Measurements from ENCODE around the gene FBXL22. TPM values are rescaled to one million over a fixed set of nuclear protein-coding genes. Genes with fewer than 3 reads are reported as not detected.

The FBXL22 gene, protein sequence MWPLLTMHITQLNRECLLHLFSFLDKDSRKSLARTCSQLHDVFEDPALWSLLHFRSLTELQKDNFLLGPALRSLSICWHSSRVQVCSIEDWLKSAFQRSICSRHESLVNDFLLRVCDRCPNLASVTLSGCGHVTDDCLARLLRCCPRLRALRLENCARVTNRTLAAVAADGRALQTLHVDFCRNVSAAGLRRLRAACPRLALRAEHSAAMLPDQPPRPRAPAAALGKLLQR
- total RNA-seq (2022) (0.71 and 1.3 TPM in 2 replicates), Bru-seq, nascent RNA (percentile 39 among the genes with signal in this experiment), BruChase-seq, experiment 1, labeled RNA remaining after a 6-hour chase (percentile 24 among the genes with signal in this experiment), BruChase-seq, experiment 2, labeled RNA remaining after a 2-hour chase (percentile 27 among the genes with signal in this experiment)
- long read RNA-seq, partial matches to known transcripts, result 0 of 5 reads
- long read RNA-seq, other reads (novel, unspliced or antisense), result 5 of 5 reads

DNA sequence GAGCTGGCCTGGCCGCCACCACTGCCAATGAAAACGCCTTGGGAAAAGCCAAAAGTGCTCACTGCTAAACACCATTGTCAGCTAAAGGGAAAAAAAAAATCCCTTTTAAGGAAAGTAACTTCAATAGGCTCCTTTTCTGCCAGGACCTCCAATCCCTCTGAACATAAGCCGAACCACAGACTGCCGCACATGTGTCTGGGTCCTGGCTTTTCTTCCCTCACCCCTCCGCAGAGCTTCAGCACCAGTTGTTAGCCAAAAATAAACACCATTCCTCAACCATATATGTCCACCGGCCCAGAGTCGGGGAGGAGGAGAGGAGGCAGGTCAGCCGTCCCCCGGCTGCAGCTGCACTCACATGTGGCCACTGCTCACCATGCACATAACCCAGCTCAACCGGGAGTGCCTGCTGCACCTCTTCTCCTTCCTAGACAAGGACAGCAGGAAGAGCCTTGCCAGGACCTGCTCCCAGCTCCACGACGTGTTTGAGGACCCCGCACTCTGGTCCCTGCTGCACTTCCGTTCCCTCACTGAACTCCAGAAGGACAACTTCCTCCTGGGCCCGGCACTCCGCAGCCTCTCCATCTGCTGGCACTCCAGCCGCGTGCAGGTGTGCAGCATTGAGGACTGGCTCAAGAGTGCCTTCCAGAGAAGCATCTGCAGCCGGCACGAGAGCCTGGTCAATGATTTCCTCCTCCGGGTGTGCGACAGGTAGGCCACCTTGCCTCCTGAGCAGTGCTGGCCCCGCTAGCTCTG, at the start of gene FBXL22:
Gene FBXL22, plus strand, starts transcription at position 350 of the 753 bp plus-strand sequence. Its CDS starts 6 bp downstream, at position 356.
- TF ChIP-seq, protein P1, sequence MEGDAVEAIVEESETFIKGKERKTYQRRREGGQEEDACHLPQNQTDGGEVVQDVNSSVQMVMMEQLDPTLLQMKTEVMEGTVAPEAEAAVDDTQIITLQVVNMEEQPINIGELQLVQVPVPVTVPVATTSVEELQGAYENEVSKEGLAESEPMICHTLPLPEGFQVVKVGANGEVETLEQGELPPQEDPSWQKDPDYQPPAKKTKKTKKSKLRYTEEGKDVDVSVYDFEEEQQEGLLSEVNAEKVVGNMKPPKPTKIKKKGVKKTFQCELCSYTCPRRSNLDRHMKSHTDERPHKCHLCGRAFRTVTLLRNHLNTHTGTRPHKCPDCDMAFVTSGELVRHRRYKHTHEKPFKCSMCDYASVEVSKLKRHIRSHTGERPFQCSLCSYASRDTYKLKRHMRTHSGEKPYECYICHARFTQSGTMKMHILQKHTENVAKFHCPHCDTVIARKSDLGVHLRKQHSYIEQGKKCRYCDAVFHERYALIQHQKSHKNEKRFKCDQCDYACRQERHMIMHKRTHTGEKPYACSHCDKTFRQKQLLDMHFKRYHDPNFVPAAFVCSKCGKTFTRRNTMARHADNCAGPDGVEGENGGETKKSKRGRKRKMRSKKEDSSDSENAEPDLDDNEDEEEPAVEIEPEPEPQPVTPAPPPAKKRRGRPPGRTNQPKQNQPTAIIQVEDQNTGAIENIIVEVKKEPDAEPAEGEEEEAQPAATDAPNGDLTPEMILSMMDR (IDR thresholded peaks at IDR 0.05; ENCODE audit: unreplicated experiment), result no peak
- H3K27ac Mint-ChIP-seq (ENCODE audit: unreplicated experiment), result no peak within 1 kb of the TSS
- CTCF ChIA-PET, result interaction anchor here (0.6 to 0.7 kb wide), 2 partner anchors 7 to 799 kb away, joined by 3 read pairs; no protein-coding TSS in a partner anchor
- no peak within 1 kb of the TSS for H3K4me3 Mint-ChIP-seq (ENCODE audit: low read depth, unreplicated experiment)
- no peaks in the 10 kb centered on the region for H3K9me3 Mint-ChIP-seq (ENCODE audit: low read depth, unreplicated experiment)
- peaks cover 21% of the 10 kb centered on the region for H3K4me1 Mint-ChIP-seq (ENCODE audit: low read depth, unreplicated experiment)
- peaks cover 50% of the 10 kb centered on the region for H3K36me3 Mint-ChIP-seq (ENCODE audit: insufficient read depth, unreplicated experiment)
- no peak for DNase-seq
- BruUV-seq (replicated peaks), result TSS peak; percentile 28
- no peaks in the 10 kb centered on the region for H3K27me3 Mint-ChIP-seq (ENCODE audit: unreplicated experiment)
- intact Hi-C loops (cut with micrococcal nuclease; ENCODE audit: unreplicated experiment), result no loop called here

DNA sequence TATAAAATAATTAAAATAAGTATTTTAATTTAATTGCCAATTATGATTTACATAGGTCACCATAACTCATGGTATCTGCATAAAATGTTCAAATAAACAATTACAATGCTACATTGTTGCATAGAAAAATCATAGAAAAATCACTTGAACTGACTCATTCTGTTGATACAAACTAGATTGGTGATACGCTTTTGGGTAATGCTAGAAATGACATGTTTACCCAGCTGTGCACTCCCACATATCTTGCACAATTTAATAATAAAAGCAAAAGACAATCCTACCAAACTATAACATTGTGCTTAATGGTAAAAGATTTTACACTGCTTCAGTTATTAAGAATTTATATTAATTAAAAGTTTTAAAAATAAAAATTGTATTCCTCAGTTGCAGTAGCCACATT, 45.8 kb upstream of the FBXL22 start:
- CTCF ChIA-PET, result interaction anchor here (1.2 kb wide), 1 partner anchor 30 kb away, joined by 6 read pairs; no protein-coding TSS in a partner anchor
- Mint-ChIP-seq H3K27me3 (ENCODE audit: unreplicated experiment) (no peaks in the 10 kb centered on the region), H3K4me1 (ENCODE audit: low read depth, unreplicated experiment) (peaks cover 23% of the 10 kb centered on the region), H3K27ac (ENCODE audit: unreplicated experiment) (no peak overlapping the region), H3K36me3 (ENCODE audit: insufficient read depth, unreplicated experiment) (peaks cover 22% of the 10 kb centered on the region), H3K4me3 (ENCODE audit: low read depth, unreplicated experiment) (no peak overlapping the region), H3K9me3 (ENCODE audit: low read depth, unreplicated experiment) (no peaks in the 10 kb centered on the region)
- no TSS peak for BruUV-seq (replicated peaks)
- TF ChIP-seq, protein P1 (IDR thresholded peaks at IDR 0.05; ENCODE audit: unreplicated experiment), result no peak
- no peak for DNase-seq
- intact Hi-C loops (cut with micrococcal nuclease; ENCODE audit: unreplicated experiment), result loop anchor here (5.0 to 10.0 kb wide), 2 partner anchors 39 to 247 kb away; no protein-coding TSS in a partner anchor

DNA sequence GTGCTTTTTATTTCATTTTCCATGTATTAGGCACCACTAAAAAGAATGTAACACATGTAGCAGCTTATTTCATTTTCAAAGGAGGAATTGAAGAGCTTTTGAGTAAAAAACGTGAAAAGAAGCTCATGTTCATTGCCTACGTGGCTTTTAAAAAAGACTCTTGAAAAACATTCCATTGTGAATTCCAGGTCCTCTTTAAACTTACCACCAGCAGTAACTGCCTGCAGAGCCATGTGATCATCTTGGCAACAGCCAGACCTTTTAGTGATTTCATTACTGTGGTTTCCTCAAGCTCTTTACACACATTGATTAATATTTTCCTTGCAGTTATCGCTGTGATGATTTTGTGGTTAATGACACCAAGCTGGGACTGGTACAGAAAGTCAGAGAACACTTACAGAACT, 43.8 kb upstream of the FBXL22 start:
- intact Hi-C loops (cut with micrococcal nuclease; ENCODE audit: unreplicated experiment), result loop anchor here (2.0 to 10.0 kb wide), 3 partner anchors 41 to 249 kb away; no protein-coding TSS in a partner anchor
- peak; percentile 56 for DNase-seq
- Mint-ChIP-seq H3K27ac (ENCODE audit: unreplicated experiment) (peak overlapping the region; percentile 57), H3K4me3 (ENCODE audit: low read depth, unreplicated experiment) (peak overlapping the region; percentile 19), H3K36me3 (ENCODE audit: insufficient read depth, unreplicated experiment) (peaks cover 32% of the 10 kb centered on the region), H3K27me3 (ENCODE audit: unreplicated experiment) (no peaks in the 10 kb centered on the region), H3K4me1 (ENCODE audit: low read depth, unreplicated experiment) (peaks cover 23% of the 10 kb centered on the region), H3K9me3 (ENCODE audit: low read depth, unreplicated experiment) (no peaks in the 10 kb centered on the region)
- BruUV-seq (replicated peaks), result no TSS peak
- TF ChIP-seq, protein P1 (IDR thresholded peaks at IDR 0.05; ENCODE audit: unreplicated experiment), result no peak
- CTCF ChIA-PET, result interaction anchor here (0.6 to 1.9 kb wide), 11 partner anchors 9 to 91 kb away, joined by 3 to 14 read pairs (median 3); no protein-coding TSS in a partner anchor

DNA sequence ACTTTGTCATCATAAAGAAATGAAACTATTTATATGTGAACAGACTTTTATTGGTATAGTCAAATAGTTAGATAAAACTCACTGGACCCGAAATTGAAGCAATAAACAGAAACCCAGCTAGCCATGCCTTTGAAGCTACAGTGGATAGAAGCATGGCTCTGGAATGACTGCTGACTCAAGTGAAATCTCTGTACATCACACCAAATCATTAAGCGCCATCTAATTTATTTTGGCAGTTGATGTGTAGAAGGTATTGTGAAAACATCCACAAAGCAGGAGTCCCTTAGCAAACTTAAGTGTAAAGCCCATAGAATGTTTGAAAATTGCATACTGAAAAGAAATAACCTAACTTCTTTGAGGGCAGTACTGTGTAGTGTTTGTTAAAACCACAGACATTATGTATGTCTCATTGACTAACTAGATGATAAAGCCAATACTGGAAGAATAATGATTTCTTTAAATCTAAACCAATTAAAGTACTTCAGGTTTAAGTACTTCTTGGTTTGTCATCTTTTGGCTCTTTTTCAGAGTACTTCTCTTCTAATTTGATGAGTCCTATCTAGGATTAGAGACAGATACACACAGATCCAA, 42.8 kb upstream of the FBXL22 start:
- Mint-ChIP-seq H3K27ac (ENCODE audit: unreplicated experiment) (no peak overlapping the region), H3K4me3 (ENCODE audit: low read depth, unreplicated experiment) (no peak overlapping the region), H3K4me1 (ENCODE audit: low read depth, unreplicated experiment) (peaks cover 23% of the 10 kb centered on the region), H3K27me3 (ENCODE audit: unreplicated experiment) (no peaks in the 10 kb centered on the region), H3K9me3 (ENCODE audit: low read depth, unreplicated experiment) (no peaks in the 10 kb centered on the region), H3K36me3 (ENCODE audit: insufficient read depth, unreplicated experiment) (peaks cover 36% of the 10 kb centered on the region)
- no TSS peak for BruUV-seq (replicated peaks)
- no peak for DNase-seq
- CTCF ChIA-PET, result interaction anchor here (0.6 to 1.9 kb wide), 6 partner anchors 18 to 92 kb away, joined by 3 to 14 read pairs (median 5); no protein-coding TSS in a partner anchor
- intact Hi-C loops (cut with micrococcal nuclease; ENCODE audit: unreplicated experiment), result loop anchor here (5.0 to 10.0 kb wide), 2 partner anchors 42 to 250 kb away; no protein-coding TSS in a partner anchor
- TF ChIP-seq, protein P1 (IDR thresholded peaks at IDR 0.05; ENCODE audit: unreplicated experiment), result no peak

Data from Calu3 (cell line).